Fibroblast of peridontal ligament (primary cell): Measurements from ENCODE around the gene ALK.
A peak's percentile ranks its signal among the peaks of the same experiment; 100 is the strongest.

Experiments used
- DNase-seq: peaks from one replicate; pipeline ENCODE4 v3.0.0-alpha.2; 2010; ENCODE audit errors: extremely low read depth

Gene ALK

DNA sequence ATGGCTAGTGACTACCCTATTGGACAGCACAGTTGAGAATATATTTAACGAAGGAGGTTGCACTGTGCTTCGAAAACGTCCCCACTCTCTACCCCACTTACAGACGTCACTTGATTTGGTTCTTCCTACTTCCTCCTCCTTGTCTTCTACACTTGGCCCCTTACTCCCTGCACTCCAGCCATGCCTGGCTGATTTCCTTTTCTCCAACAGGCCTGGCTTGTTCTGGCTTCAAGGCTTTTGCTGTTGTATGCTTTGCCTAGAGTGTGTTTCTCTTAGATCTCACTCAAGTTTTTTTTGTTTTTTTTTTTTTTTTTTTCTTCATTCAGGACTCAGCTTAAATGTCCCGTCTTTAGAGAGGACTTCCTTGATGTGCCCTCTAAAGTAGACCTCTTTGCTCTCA lies 469.4 kb downstream of the ALK start:
- no peak for DNase-seq

DNA sequence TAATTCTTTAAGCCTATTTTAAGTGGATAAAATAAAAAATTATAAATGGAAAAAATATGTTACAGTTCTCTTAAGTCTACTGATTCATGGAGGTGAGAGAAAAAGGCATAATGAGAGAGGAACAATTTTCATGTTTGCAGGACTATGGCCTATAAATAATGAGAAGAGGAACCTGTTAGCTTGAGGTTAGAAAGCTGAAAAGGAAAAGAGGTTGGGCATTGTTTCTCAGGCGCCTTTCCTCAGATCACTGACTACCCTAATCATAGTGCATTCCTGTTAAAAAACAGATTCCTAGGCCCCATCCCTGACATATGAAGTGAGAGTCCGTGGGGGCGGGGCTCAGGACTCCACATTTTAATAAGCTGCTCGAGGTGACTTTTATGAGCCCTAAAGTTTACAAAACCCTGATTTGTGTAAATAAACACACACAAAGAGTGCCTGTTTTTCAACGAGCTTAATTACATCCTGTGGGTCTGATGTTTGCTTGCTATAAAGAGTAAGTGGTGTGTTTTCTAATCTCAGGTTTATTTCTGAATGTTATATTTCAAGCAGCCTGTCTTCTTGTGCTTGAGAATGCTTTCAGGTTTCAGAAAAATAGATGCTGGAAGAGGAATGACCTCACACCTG lies 470.7 kb downstream of the ALK start:
- DNase-seq, result no peak

DNA sequence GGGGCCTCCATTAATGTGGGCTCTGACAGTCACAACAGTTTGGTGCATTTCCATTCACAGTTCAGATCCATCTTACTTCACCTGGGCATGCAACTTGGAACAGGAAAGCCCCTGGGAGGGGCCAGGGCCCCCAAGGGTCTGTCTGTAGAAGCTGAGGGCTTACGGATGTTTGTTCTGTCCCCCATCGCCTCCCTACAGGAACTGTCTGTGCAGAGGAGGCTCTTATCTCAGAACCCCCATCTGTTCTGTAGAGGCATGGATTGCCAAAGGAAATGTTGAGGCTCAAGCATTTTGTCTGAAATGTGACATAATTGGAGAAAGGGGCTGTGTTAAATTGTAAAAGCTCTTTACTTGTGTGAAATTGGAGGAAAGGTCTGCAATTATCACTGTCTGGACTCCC lies 471.9 kb downstream of the ALK start:
- no peak for DNase-seq

- no peak for DNase-seq
Observed at GRCh38 chr2:29448096-29448688, 473.2 kb downstream of the ALK start.

GRCh38 chr2:29447513-29447912 lies 473.9 kb downstream of the ALK start:
- no peak for DNase-seq

- peak; percentile 60 for DNase-seq
Observed at GRCh38 chr2:29446847-29447246, 474.5 kb downstream of the ALK start.

GRCh38 chr2:29444150-29444549 lies 477.2 kb downstream of the ALK start:
- no peak for DNase-seq

GRCh38 chr2:29443627-29444026 lies 477.8 kb downstream of the ALK start:
- no peak for DNase-seq

DNA sequence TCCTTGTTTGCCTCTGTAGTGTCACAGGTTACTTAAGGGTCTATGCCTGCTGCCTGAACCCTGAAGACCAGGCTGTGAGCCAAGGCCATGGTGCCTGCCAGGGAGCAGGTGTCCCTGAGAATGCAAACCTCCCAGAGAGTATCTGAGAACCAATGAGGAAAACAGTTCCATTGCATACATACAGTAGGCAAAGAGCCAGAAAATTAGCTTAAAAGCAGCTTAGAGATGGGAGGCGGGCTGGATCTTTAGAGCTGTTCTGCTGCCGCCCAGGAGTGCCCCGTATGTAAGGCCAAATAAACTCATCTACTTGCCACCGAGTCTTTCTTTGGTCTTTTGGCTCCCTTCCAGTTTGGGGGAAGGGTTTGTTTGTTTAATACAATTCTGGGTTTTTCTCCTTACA lies 478.2 kb downstream of the ALK start:
- no peak for DNase-seq

DNA sequence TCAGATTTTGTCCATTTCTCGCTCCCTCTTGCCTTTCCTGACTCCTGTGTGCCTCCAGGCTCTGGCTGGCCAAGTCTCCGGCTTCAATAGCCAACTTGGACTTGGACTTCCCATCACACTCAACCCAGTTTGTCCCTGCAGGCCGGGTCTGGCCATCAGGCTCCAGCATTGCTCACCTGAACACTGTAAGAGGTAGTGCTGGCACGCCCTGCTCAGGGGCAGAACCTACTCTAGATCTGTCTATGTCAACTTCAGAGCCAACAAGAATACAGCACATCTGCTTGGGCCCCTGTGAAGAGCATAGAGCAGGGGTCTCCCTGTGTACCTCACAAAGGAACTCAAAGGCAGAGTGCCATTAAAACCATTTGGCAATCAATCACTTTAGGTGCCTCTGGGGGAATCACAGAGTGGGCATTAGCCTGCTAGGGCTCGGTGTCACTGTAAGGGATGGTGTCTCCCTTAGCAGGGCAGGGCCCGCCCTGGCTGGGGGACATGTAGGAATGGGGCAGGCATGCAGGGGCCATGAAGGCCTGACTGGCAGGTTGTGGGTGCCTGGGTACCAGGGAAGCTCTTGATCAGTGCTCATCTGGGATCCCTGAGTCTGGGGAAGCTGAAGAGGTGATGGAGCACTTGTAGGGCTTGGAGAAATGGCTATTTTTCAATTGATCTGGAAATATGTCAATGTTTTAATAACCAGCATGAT lies 480.3 kb downstream of the ALK start:
- DNase-seq, result no peak

- no peak for DNase-seq
Observed at GRCh38 chr2:29433920-29434319, 487.5 kb downstream of the ALK start.

DNA sequence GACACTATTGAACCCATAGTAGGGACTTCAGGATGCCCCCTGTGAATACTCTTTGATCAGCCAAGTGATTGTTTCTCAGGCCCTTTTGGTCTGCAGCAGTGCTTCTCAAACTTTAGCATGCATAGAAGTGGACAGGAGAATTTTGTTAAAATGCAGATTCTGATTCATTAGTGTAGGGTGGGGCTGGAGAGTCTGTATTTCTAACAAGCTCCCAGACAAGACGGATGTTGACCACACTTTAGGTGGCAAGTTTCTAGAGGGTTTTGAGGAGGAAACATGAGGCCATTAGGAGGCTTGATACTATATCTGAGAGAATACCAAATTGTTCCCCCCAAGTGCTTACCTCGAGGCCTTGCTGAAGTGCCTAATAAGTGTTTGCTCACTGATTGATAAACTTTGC lies 488.3 kb downstream of the ALK start:
- no peak for DNase-seq

GRCh38 chr2:29431485-29431884 lies 489.9 kb downstream of the ALK start:
- no peak for DNase-seq

GRCh38 chr2:29430382-29431112 lies 490.8 kb downstream of the ALK start:
- DNase-seq, result no peak

DNA sequence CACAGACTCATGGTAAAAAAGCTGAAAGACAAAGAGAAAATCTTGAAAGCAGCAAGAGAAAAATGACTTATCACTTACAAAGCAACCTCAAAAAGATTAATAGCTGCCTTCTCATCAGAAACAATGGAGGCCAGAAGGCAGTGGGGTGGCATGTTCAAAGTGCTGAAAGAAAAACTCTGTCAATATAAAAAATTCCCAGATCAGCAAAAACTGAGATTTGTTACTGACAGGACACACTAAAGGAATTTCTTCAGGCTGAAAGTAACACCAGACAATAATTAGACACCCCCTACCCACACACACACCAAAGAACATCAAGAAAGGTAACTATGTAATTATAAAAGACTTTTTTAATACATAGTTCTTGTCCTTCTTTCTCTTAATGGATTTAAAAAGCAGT lies 495.0 kb downstream of the ALK start:
- no peak for DNase-seq

GRCh38 chr2:29425866-29426265 lies 495.5 kb downstream of the ALK start:
- DNase-seq, result peak; percentile 8

- DNase-seq, result no peak
Observed at GRCh38 chr2:29423061-29423666, 498.2 kb downstream of the ALK start.

DNA sequence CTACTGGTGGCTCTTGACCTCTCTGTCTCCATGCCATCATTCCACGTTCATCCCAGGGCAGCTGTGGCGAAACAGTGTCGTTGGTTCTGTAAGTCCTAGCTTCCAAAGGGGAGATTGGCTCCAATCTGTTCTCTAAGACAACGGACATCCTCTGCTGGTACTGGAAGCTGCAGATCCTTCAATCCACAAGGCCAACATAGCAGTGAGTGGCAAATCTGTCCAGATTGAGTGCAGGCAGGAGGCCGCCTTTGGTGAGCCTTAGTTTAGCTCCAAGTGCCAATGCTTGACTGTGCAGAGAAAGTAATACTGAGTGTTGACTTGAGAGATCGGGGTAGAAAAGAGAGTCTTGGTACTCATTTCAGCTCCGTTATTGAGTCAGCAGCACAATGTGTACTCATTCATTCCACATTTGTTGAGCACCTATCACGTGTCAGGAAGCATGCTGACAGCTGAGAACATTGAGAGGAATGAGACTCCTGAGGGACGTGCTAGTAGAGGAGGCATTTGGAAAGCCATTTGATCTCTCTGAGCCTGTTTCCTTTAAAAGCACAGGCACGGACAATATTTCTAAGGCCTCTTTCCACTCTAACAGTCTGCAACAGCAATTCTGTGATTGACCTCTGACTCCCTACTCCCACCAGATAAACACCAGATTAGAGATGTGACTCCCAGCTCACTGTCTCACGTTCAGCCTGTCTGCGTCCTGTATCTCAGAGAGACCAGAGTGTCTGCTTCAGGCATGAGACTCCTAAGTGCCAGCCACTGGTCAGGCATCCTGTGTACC lies 500.2 kb downstream of the ALK start:
- DNase-seq, result peak; percentile 13

DNA sequence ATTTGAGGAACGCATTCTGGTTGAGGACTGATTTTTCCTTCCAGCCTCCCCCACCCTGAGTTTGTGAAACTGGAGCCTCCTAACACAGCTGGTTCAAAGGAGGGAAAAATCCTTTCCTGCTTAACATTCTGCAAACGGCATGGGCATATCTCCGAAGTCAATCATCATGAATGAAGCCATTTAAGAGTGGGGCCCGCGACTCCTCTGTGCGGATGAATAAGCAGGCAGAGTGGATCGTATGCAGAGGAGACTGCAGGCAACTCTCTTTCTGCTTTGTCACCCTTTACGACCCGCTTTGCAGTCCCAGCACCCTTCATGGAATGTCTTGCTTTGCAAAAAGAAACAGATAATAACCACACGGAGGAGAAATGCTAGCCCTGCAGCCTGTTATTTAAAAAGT lies 500.9 kb downstream of the ALK start:
- no peak for DNase-seq

DNA sequence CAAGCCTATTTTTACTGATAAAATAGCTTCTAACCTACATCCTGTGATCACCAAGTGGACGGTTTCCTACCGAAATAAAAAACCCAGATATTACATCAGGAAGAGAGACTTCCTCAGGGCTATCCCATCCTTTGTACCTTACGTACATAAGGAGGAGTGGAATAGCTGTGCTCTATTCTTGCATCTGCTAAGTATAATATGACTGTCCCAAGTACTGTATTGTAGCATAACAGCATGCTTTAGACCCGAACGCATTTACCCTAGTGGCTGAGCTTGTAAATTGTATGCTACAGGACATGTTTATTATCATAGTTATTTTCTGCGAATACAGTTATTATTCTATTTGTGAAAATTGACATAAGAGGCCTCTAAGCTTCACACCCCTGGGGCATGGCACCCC lies 503.8 kb downstream of the ALK start:
- DNase-seq, result no peak

- DNase-seq, result no peak
Observed at GRCh38 chr2:29412197-29412925, 509.0 kb downstream of the ALK start.
